SK-N-SH (cell line): ENCODE results near the gene CHFR.

Source experiments
- EZH2phosphoT487 ChIP-seq: fragments of 200-600 bp; sonication (generic); IDR thresholded peaks from 2 replicates; pipeline ENCODE4 v1.6.1; 2017; ENCODE audit warnings: low read depth, mixed run types, mild to moderate bottlenecking, antibody characterized with exemption, moderate library complexity, borderline replicate concordance
- FOXJ3 ChIP-seq: sonication (generic); formaldehyde crosslinking; IDR thresholded peaks from 2 replicates; pipeline ENCODE4 v1.5.1; 2020; ENCODE audit warnings: mild to moderate bottlenecking, missing genetic modification reagents
- RCOR1 ChIP-seq: fragments of 150-350 bp; IDR thresholded peaks from 2 replicates; pipeline ENCODE4 v1.6.1; 2017; ENCODE audit warnings: antibody characterized with exemption, low read length
- REST ChIP-seq: IDR thresholded peaks from 2 replicates; pipeline ENCODE4 v1.6.1; 2012; ENCODE audit warnings: mild to moderate bottlenecking, low read depth, low read length, moderate library complexity
- TAF1 ChIP-seq: IDR thresholded peaks from 2 replicates; pipeline ENCODE4 v1.6.1; 2012; ENCODE audit warnings: low read depth, mild to moderate bottlenecking, low read length, moderate library complexity, borderline replicate concordance
- USF2 ChIP-seq: fragments of 150-350 bp; IDR thresholded peaks from 2 replicates; pipeline ENCODE4 v1.6.1; 2017; ENCODE audit warnings: antibody characterized with exemption, low read length, low read depth, borderline replicate concordance
- ZBTB33 ChIP-seq: IDR thresholded peaks from 2 replicates; pipeline ENCODE4 v1.4.0; 2012; ENCODE audit warnings: low read depth, borderline replicate concordance
- TF ChIP-seq, protein P1 (sequence below): fragments of 200-600 bp; sonication (generic); IDR thresholded peaks from 2 replicates; pipeline ENCODE4 v1.6.1; 2017; ENCODE audit warnings: antibody characterized with exemption, mild to moderate bottlenecking, moderate library complexity

- TF ChIP-seq, protein P1, sequence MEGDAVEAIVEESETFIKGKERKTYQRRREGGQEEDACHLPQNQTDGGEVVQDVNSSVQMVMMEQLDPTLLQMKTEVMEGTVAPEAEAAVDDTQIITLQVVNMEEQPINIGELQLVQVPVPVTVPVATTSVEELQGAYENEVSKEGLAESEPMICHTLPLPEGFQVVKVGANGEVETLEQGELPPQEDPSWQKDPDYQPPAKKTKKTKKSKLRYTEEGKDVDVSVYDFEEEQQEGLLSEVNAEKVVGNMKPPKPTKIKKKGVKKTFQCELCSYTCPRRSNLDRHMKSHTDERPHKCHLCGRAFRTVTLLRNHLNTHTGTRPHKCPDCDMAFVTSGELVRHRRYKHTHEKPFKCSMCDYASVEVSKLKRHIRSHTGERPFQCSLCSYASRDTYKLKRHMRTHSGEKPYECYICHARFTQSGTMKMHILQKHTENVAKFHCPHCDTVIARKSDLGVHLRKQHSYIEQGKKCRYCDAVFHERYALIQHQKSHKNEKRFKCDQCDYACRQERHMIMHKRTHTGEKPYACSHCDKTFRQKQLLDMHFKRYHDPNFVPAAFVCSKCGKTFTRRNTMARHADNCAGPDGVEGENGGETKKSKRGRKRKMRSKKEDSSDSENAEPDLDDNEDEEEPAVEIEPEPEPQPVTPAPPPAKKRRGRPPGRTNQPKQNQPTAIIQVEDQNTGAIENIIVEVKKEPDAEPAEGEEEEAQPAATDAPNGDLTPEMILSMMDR: no peak
- TF ChIP-seq FOXJ3 (CRISPR knock-in tag) (no peak), RCOR1 (no peak), ZBTB33 (no peak), TAF1 (no peak), EZH2phosphoT487 (no peak), USF2 (no peak), REST (no peak)
Observed at GRCh38 chr12:132786192-132786591, 101.2 kb downstream of the CHFR start.
